Esophagus muscularis mucosa (tissue), 4 donors: ENCODE results near the gene SLC12A7. TPM values are rescaled to one million over a fixed set of nuclear protein-coding genes. Genes with fewer than 3 reads are reported as not detected.

Experiments used
- DNase-seq: peaks from one replicate; pipeline ENCODE4 v3.0.0-alpha.2; 2017; ENCODE audit errors: extremely low spot score
- H3K27ac ChIP-seq, 4 donors: fragments of 200-600 bp; sonication (generic); replicated peaks in 1 of 4; 1 replicate in 3 of 4; 2 replicates in 1 of 4; pipeline ENCODE4 v1.5.1; 2016 to 2019; ENCODE audit warnings: mild to moderate bottlenecking in 1 of 4
- H3K27me3 ChIP-seq, 4 donors: fragments of 200-600 bp; sonication (generic); one replicate each; pipeline versions ENCODE4 v1.5.1 to v1.6.0; 2016 to 2019
- H3K36me3 ChIP-seq, 4 donors: fragments of 200-600 bp; sonication (generic); one replicate each; pipeline ENCODE4 v1.5.1; 2016 to 2019
- H3K4me1 ChIP-seq, 4 donors: fragments of 200-600 bp; sonication (generic); one replicate each; pipeline ENCODE4 v1.5.1; 2016 to 2019
- H3K4me3 ChIP-seq, 4 donors: fragments of 200-600 bp; sonication (generic); 1 replicate in 2 of 4; 2 replicates in 2 of 4; pipeline ENCODE4 v1.5.1; 2016 to 2019; ENCODE audit warnings: mild to moderate bottlenecking in 4 of 4, moderate library complexity in 1 of 4
- H3K9me3 ChIP-seq, 4 donors: fragments of 200-600 bp; sonication (generic); 1 replicate in 3 of 4; 2 replicates in 1 of 4; pipeline ENCODE4 v1.5.1; 2016 to 2019
- CTCF ChIP-seq, 3 experiments: fragments of 200-600 bp in 2 of 3; fragments of 450-650 bp in 1 of 3; sonication (generic) in 2 of 3; IDR thresholded peaks; one replicate each; pipeline ENCODE4 v1.5.1; 2017 to 2019; ENCODE audit warnings: antibody characterized with exemption in 3 of 3, mild to moderate bottlenecking in 2 of 3, moderate library complexity in 1 of 3
- EP300 ChIP-seq: sonication (generic); formaldehyde crosslinking; IDR thresholded peaks from one replicate; pipeline ENCODE4 v1.6.1; 2017; ENCODE audit warnings: antibody characterized with exemption
- POLR2A ChIP-seq: fragments of 450-650 bp; IDR thresholded peaks from one replicate; pipeline ENCODE4 v1.6.1; 2017; ENCODE audit warnings: antibody characterized with exemption, moderate library complexity, mild to moderate bottlenecking, low read depth
- POLR2AphosphoS5 ChIP-seq, 2 donors: sonication (generic); formaldehyde crosslinking; IDR thresholded peaks; one replicate each; pipeline ENCODE4 v1.6.1; 2017; ENCODE audit warnings: antibody characterized with exemption in 2 of 2
- WGBS: methylation state at CpG from one replicate; pipeline ENCODE4 v1.1.5; 2018; 5-methylcytosine and 5-hydroxymethylcytosine counted together
- intact Hi-C: fragments of 100-400 bp; cut with DNase I; formaldehyde crosslinking; loops from one replicate; pipeline ENCODE4 v1.15.1; 2023
- total RNA-seq, 4 donors: library from RNA; depleted of rRNA; stranded (reverse); fragments of >200 nt; gene quantifications; one replicate each; pipeline versions ENCODE4 v1.1.0 to v1.2.1, GENCODE V29; 2016

Gene SLC12A7
- total RNA-seq, 4 donors from 2014 or later = 21.6 to 35.8 (median 25.4) TPM

- intact Hi-C loops = no loop called here
- no peaks in the 10 kb centered on the region for H3K36me3 ChIP-seq
- TF ChIP-seq POLR2A = no peak
- TF ChIP-seq CTCF (IDR thresholded peaks at IDR 0.05) = no peak
- TF ChIP-seq POLR2AphosphoS5 (IDR thresholded peaks at IDR 0.05) = no peak
- TF ChIP-seq EP300 = no peak
- WGBS = 94% methylated on average over 14 of the region's 20 CpGs
- H3K4me1 ChIP-seq = peaks cover 21 to 43% (median 29%) of the 10 kb centered on the region in 4 donors
- no peaks in the 10 kb centered on the region for H3K9me3 ChIP-seq
- H3K27ac ChIP-seq = peak overlapping the region in 1 of 4 donors; percentile 5
- H3K27me3 ChIP-seq = no peaks in the 10 kb centered on the region
- DNase-seq = no peak
- H3K4me3 ChIP-seq = no peak overlapping the region
Observed at GRCh38 chr5:1123418-1124147, 11.7 kb upstream of the SLC12A7 start.

DNA sequence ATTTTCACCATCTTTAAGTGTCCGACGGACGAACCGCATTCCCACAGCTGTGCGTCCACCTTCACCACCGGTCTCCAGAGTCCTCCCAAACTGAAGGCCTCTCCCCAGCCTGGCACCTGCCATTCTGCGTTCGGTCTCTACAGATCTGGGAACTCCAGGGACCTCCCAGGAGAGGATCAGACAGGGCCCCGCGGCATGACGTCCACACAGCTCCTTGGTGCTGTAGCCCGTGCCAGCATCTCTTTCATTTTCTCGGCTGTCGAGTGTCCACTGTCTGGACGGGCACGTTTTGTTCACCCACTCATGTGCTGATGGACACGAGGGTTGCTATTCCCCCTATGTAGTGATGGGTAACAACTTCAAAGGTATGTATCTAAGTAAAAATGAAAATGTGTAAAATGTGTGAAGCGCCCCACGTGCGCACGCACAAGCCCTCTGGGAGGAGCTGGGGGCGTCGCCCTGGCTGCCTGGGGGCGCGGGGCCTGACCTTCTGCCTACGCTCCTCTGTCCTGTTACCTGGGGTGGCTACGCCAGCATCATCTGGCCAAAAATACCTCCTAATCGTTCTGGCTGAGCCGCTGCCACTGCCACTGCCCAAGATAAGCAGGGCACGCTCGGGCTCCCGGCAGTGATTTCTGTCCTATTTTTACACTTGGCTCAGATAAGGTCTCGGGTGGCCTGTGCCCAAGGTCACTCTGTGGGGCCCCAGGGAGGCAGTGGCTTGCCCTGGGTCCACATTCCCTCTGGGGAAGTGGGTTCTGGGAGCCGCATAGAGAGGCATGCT is 10.8 kb upstream of the SLC12A7 start:
- intact Hi-C loops = no loop called here
- Histone ChIP-seq H3K4me3 (no peak overlapping the region), H3K9me3 (no peaks in the 10 kb centered on the region), H3K4me1 (peaks cover 21 to 43% (median 28%) of the 10 kb centered on the region in 4 donors), H3K27ac (no peak overlapping the region), H3K36me3 (no peaks in the 10 kb centered on the region), H3K27me3 (no peaks in the 10 kb centered on the region)
- no peak for TF ChIP-seq POLR2AphosphoS5 (IDR thresholded peaks at IDR 0.05)
- no peak for TF ChIP-seq CTCF (IDR thresholded peaks at IDR 0.05)
- TF ChIP-seq POLR2A = no peak
- no peak for TF ChIP-seq EP300
- DNase-seq = no peak
- 94% methylated on average over 34 of the region's 34 CpGs for WGBS

- no peak for TF ChIP-seq POLR2AphosphoS5 (IDR thresholded peaks at IDR 0.05)
- TF ChIP-seq CTCF (IDR thresholded peaks at IDR 0.05) = no peak
- no peak for TF ChIP-seq POLR2A
- TF ChIP-seq EP300 = no peak
- Histone ChIP-seq H3K4me1 (peaks cover 20 to 40% (median 28%) of the 10 kb centered on the region in 4 donors), H3K27me3 (no peaks in the 10 kb centered on the region), H3K27ac (no peak overlapping the region), H3K4me3 (no peak overlapping the region), H3K36me3 (no peaks in the 10 kb centered on the region), H3K9me3 (no peaks in the 10 kb centered on the region)
- intact Hi-C loops = no loop called here
- 91% methylated on average over 11 of the region's 14 CpGs for WGBS
- DNase-seq = no peak
Observed at GRCh38 chr5:1121891-1122290, 10.0 kb upstream of the SLC12A7 start.

DNA sequence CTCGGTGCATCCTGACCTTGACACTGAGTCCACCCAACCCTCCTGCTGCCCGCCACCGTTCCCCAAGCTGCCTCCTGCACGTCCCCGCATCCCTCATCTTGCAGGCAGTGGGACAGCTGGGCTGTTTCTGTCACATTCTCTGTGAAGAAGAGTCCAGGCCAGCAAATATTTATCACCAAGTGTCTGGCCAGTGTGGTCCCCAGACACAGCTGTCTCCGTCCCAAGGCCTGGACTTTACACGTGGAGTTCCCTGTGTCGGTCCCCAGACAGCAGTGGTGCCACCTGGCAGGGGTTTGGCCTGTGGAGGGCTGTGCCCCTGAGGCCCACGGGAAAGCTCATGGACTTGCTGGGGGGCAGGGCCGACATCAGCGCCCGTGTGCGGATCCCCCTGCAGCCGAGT is 9.2 kb upstream of the SLC12A7 start:
- TF ChIP-seq POLR2AphosphoS5 (IDR thresholded peaks at IDR 0.05) (no peak), EP300 (no peak), POLR2A (no peak), CTCF (IDR thresholded peaks at IDR 0.05) (no peak)
- WGBS = 87% methylated on average over 7 of the region's 14 CpGs
- no peak for DNase-seq
- Histone ChIP-seq H3K9me3 (no peaks in the 10 kb centered on the region), H3K27ac (no peak overlapping the region), H3K4me1 (peaks cover 20 to 40% (median 28%) of the 10 kb centered on the region in 4 donors), H3K4me3 (no peak overlapping the region), H3K27me3 (no peaks in the 10 kb centered on the region), H3K36me3 (no peaks in the 10 kb centered on the region)
- intact Hi-C loops = no loop called here
